GM12878 (cell line): ENCODE data around the gene EPM2AIP1. TPM values are rescaled to one million over a fixed set of nuclear protein-coding genes. Genes with fewer than 3 reads are reported as not detected.

Experiments used
- ATAC-seq: fragments of 200-7000 bp; cut with Tn5 transposase; 3 replicates; pipeline ENCODE4 v1.9.1; 2020; ENCODE audit warnings: mild to moderate bottlenecking, moderate library complexity
- BruUV-seq: library from RNA; stranded (reverse); fragments of 400-500 nt; replicated peaks from 2 replicates; lab custom pipeline; 2021; lab: Mats Ljungman, UMichigan
- CTCF ChIA-PET: fragments of 300-600 bp; sonication (Branson Sonifier 250); formaldehyde crosslinking; extraction: SDS; loops from one replicate; lab custom pipeline; 2021; ENCODE audit warnings: inconsistent platforms; lab: Yijun Ruan, JAX
- POLR2A ChIA-PET: fragments of 350-600 bp; formaldehyde crosslinking; extraction: SDS; loops from one replicate; lab custom pipeline; 2021; ENCODE audit warnings: inconsistent platforms; lab: Charles Lee
- RAD21 ChIA-PET: fragments of 300-600 bp; sonication (Branson Sonifier 250); formaldehyde crosslinking; loops from one replicate; lab custom pipeline; 2023; ENCODE audit warnings: antibody characterized with exemption; ENCODE audit not compliant: unreplicated experiment; lab: Charles Lee
- SMC1A ChIA-PET: fragments of 300-600 bp; sonication (Branson Sonifier 250); formaldehyde crosslinking; loops from one replicate; lab custom pipeline; 2023; ENCODE audit not compliant: unreplicated experiment, uncharacterized antibody; lab: Charles Lee
- DNase-seq: peaks from one replicate; pipeline ENCODE4 v3.0.0-alpha.2; 2011; ENCODE audit warnings: low read depth, low spot score
- FAIRE-seq: peaks from 3 replicates; lab custom pipeline; 2011; peaks lifted over from hg19 to GRCh38; lab: Jason Lieb, UNC
- H2AFZ ChIP-seq: 2 replicates; pipeline ENCODE4 v1.6.0; 2011; ENCODE audit warnings: low read depth, low read length, control low read depth; ENCODE audit not compliant: control insufficient read depth
- H3K27ac ChIP-seq: 2 replicates; pipeline ENCODE4 v1.5.1; 2011; ENCODE audit warnings: control low read depth; ENCODE audit not compliant: control insufficient read depth, insufficient read depth
- H3K27me3 ChIP-seq, 2 experiments: replicated peaks in 1 of 2; 2 replicates each; pipeline versions ENCODE4 v1.6.0 to v1.6.1; 2011; ENCODE audit warnings: low read length in 1 of 2; ENCODE audit not compliant: control insufficient read depth in 2 of 2, insufficient read depth in 2 of 2
- H3K36me3 ChIP-seq, 2 experiments: 2 replicates each; pipeline ENCODE4 v1.5.1; 2011; ENCODE audit warnings: low read length in 1 of 2; ENCODE audit not compliant: control insufficient read depth in 2 of 2, insufficient read depth in 2 of 2
- H3K4me1 ChIP-seq: 2 replicates; pipeline ENCODE4 v1.6.1; 2011; ENCODE audit warnings: mild to moderate bottlenecking, low read length, moderate library complexity, mixed read lengths; ENCODE audit not compliant: control insufficient read depth, insufficient read depth
- H3K4me2 ChIP-seq: 2 replicates; pipeline ENCODE4 v1.6.0; 2011; ENCODE audit warnings: control low read depth; ENCODE audit not compliant: control insufficient read depth, insufficient read depth
- H3K4me3 ChIP-seq: fragments of 200-600 bp; sonication (generic); 2 replicates; pipeline ENCODE4 v1.5.1; 2016
- H3K79me2 ChIP-seq: 2 replicates; pipeline ENCODE4 v1.6.0; 2011; ENCODE audit warnings: low read length; ENCODE audit not compliant: control insufficient read depth, insufficient read depth
- H3K9ac ChIP-seq: 2 replicates; pipeline ENCODE4 v1.8.0; 2011; ENCODE audit warnings: low read length, control low read depth, mixed read lengths; ENCODE audit not compliant: control insufficient read depth, insufficient read depth
- H3K9me3 ChIP-seq: replicated peaks from 3 replicates; pipeline ENCODE4 v1.5.1; 2011; ENCODE audit warnings: mild to moderate bottlenecking, low read length; ENCODE audit not compliant: control insufficient read depth, insufficient read depth
- H4K20me1 ChIP-seq: 2 replicates; pipeline ENCODE4 v1.6.0; 2011; ENCODE audit not compliant: control insufficient read depth, insufficient read depth
- BHLHE40 ChIP-seq, 2 experiments: fragments of 450-650 bp in 1 of 2; IDR thresholded peaks; 2 replicates each; pipeline ENCODE4 v1.6.1; 2011 to 2017; ENCODE audit warnings: low read depth in 2 of 2, borderline replicate concordance in 1 of 2, improper control_type of control experiment in 1 of 2, low read length in 1 of 2, mild to moderate bottlenecking in 1 of 2
- CBX3 ChIP-seq: fragments of 200-600 bp; sonication (generic); IDR thresholded peaks from 2 replicates; pipeline ENCODE4 v1.6.1; 2016; ENCODE audit warnings: low read depth, borderline replicate concordance
- CHD4 ChIP-seq: fragments of 200-600 bp; sonication (generic); IDR thresholded peaks from 2 replicates; pipeline ENCODE4 v1.6.1; 2016; ENCODE audit warnings: mild to moderate bottlenecking
- HCFC1 ChIP-seq: fragments of 150-350 bp; IDR thresholded peaks from 2 replicates; pipeline ENCODE4 v1.6.1; 2014; ENCODE audit warnings: low read length
- IKZF1 ChIP-seq: fragments of 450-650 bp; conservative IDR thresholded peaks from 2 replicates; pipeline ENCODE4 v1.6.1; 2017; ENCODE audit warnings: antibody characterized with exemption, mild to moderate bottlenecking
- KAT2A ChIP-seq: conservative IDR thresholded peaks from 2 replicates; pipeline ENCODE4 v1.6.1; 2011; ENCODE audit warnings: low read depth, low read length; ENCODE audit not compliant: control insufficient read depth
- NFYB ChIP-seq: IDR thresholded peaks from 2 replicates; pipeline ENCODE4 v1.6.1; 2011; ENCODE audit warnings: low read depth, mild to moderate bottlenecking, low read length, improper control_type of control experiment, moderate library complexity; ENCODE audit not compliant: insufficient read depth
- NRF1 ChIP-seq: conservative IDR thresholded peaks from 2 replicates; pipeline ENCODE4 v1.6.1; 2011; ENCODE audit warnings: mild to moderate bottlenecking, low read depth, low read length, improper control_type of control experiment
- SIN3A ChIP-seq: IDR thresholded peaks from 2 replicates; pipeline ENCODE4 v1.6.1; 2012; ENCODE audit warnings: low read depth, low read length, improper control_type of control experiment
- SMARCA5 ChIP-seq: fragments of 450-650 bp; IDR thresholded peaks from 2 replicates; pipeline ENCODE4 v1.6.1; 2017; ENCODE audit warnings: mild to moderate bottlenecking
- STAT3 ChIP-seq: IDR thresholded peaks from 2 replicates; pipeline ENCODE4 v1.6.1; 2011; ENCODE audit warnings: low read depth, low read length, improper control_type of control experiment
- TCF7 ChIP-seq: IDR thresholded peaks from 2 replicates; pipeline ENCODE4 v1.6.1; 2014; ENCODE audit warnings: antibody characterized with exemption, borderline replicate concordance
- ZNF274 ChIP-seq: IDR thresholded peaks from one replicate; pipeline ENCODE4 v1.8.0; 2011; ENCODE audit not compliant: insufficient read length, insufficient read depth
- ZNF622 ChIP-seq: fragments of 450-650 bp; IDR thresholded peaks from 2 replicates; pipeline ENCODE4 v1.6.1; 2017; ENCODE audit warnings: mild to moderate bottlenecking, inconsistent platforms
- WGBS: methylation state at CpG from one replicate; pipeline ENCODE4 v1.1.6; 2016; ENCODE audit warnings: low lambda C conversion rate; ENCODE audit not compliant: insufficient replicate concordance, insufficient coverage; ENCODE audit errors: missing lambda C conversion rate; 5-methylcytosine and 5-hydroxymethylcytosine counted together
- in situ Hi-C: fragments of 300-500 bp; cut with MboI; formaldehyde crosslinking; loops from 9 replicates; pipeline ENCODE4 v1.14.3; 2018; ENCODE audit warnings: mixed read lengths
- intact Hi-C: fragments of 100-400 bp; cut with micrococcal nuclease; formaldehyde crosslinking; loops from one replicate; pipeline ENCODE4 v1.14.2; 2022; ENCODE audit not compliant: unreplicated experiment
- polyA plus RNA-seq, 11 experiments: library from polyadenylated mRNA; depleted of rRNA in 4 of 11; unstranded in 6 of 11; stranded (reverse) in 5 of 11; fragments of >200 nt; fragmentation: Nextera tagmentation in 4 of 11; fragmentation: Illumina TruSeq in 1 of 11; extraction: Ambion mirVana in 4 of 11; extraction: Trizol in 1 of 11; gene quantifications; 1 replicate in 1 of 11; 2 replicates in 10 of 11; pipeline versions ENCODE4 v1.2.1 to v1.2.3, GENCODE V29; 2011 to 2016; ENCODE audit warnings: inconsistent platforms in 2 of 11, missing spikeins in 2 of 11, low read depth in 1 of 11
- total RNA-seq, 4 experiments: library from RNA; depleted of rRNA in 3 of 4; stranded (reverse); fragments of >200 nt in 3 of 4; fragmentation: Illumina TruSeq in 1 of 4; extraction: Trizol in 1 of 4; gene quantifications; 2 replicates each; pipeline versions ENCODE4 v1.2.1 to v1.2.3, GENCODE V29; 2013 to 2021
- TF ChIP-seq, protein P1 (sequence below): IDR thresholded peaks from 2 replicates; pipeline ENCODE4 v1.6.1; 2011; ENCODE audit warnings: mild to moderate bottlenecking, low read depth, low read length, moderate library complexity; ENCODE audit not compliant: insufficient replicate concordance
- TF ChIP-seq, protein P2 (sequence below): IDR thresholded peaks from 2 replicates; pipeline ENCODE4 v1.6.1; 2012; ENCODE audit warnings: low read depth, low read length, improper control_type of control experiment
- TF ChIP-seq, protein P3 (sequence below): fragments of 450-650 bp; IDR thresholded peaks from 2 replicates; pipeline ENCODE4 v1.6.1; 2017; ENCODE audit warnings: borderline replicate concordance
- TF ChIP-seq, protein P4 (sequence below): fragments of 450-650 bp; IDR thresholded peaks from 2 replicates; pipeline ENCODE4 v1.6.1; 2017; ENCODE audit warnings: mild to moderate bottlenecking, moderate library complexity

The EPM2AIP1 gene
- total and polyA plus RNA-seq, 10 of the 15 experiments (the other 5 are each of a cell fraction or from before 2014, with no cell fraction given): 5.5 to 31.9 (median 21.8) TPM

DNA sequence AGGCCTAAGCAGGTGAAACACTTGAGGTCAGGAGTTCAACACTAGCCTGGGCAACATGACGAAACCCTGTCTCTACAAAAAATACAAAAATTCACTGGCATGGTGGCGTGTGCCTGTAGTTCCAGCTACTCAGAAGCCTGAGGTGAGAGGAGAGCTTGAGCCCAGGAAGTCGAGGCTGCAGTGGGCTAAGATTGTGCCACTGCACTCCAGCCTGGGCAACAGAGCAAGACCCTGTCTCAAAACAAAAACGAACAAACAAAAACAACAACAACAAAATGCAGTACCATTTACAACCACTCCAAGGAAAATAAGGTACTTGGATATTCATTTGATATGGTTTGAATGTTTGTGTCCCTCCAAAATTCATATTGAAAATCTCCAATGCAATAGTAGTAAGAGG, 32.4 kb downstream of the EPM2AIP1 start:
- DNase-seq: no peak
- H3K9me3 ChIP-seq: no peaks in the 10 kb centered on the region
- H3K9ac ChIP-seq: no peak overlapping the region
- H3K4me2 ChIP-seq: no peak overlapping the region
- intact Hi-C loops: no loop called here
- no peak for ATAC-seq
- SMC1A ChIA-PET: interaction anchor here (0.9 to 4.5 kb wide), 7 partner anchors 9 to 147 kb away, joined by 3 to 70 read pairs (median 18); no protein-coding TSS in a partner anchor
- no peak overlapping the region for H2AFZ ChIP-seq
- H3K36me3 ChIP-seq: no peaks in the 10 kb centered on the region
- 63% methylated on average over 4 of the region's 4 CpGs for WGBS
- no peaks in the 10 kb centered on the region for H3K79me2 ChIP-seq
- no peak overlapping the region for H3K4me3 ChIP-seq
- FAIRE-seq: no peak
- BruUV-seq: no TSS peak
- POLR2A ChIA-PET: interaction anchor here (0.7 kb wide), 1 partner anchor 1026 kb away, joined by 5 read pairs; no protein-coding TSS in a partner anchor
- no peaks in the 10 kb centered on the region for H4K20me1 ChIP-seq
- no peak overlapping the region for H3K27ac ChIP-seq
- no peaks in the 10 kb centered on the region for H3K4me1 ChIP-seq
- in situ Hi-C loops: no loop called here
- CTCF ChIA-PET: interaction anchor here (0.9 to 4.9 kb wide), 12 partner anchors 9 to 229 kb away, joined by 4 to 116 read pairs (median 26); partner anchors contain the start of gene TRANK1
- H3K27me3 ChIP-seq: no peaks in the 10 kb centered on the region
- RAD21 ChIA-PET: interaction anchor here (0.9 to 4.9 kb wide), 7 partner anchors 9 to 190 kb away, joined by 3 to 83 read pairs (median 13); no protein-coding TSS in a partner anchor
- TF ChIP-seq, protein P1, sequence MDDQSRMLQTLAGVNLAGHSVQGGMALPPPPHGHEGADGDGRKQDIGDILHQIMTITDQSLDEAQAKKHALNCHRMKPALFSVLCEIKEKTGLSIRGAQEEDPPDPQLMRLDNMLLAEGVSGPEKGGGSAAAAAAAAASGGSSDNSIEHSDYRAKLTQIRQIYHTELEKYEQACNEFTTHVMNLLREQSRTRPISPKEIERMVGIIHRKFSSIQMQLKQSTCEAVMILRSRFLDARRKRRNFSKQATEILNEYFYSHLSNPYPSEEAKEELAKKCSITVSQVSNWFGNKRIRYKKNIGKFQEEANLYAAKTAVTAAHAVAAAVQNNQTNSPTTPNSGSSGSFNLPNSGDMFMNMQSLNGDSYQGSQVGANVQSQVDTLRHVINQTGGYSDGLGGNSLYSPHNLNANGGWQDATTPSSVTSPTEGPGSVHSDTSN: no peak
- TF ChIP-seq ZNF622 (no peak), KAT2A (no peak), SMARCA5 (no peak), BHLHE40 (IDR thresholded peaks at IDR 0.05; ENCODE audit: borderline replicate concordance in 1 of 2, low read depth in 2 of 2, low read length in 1 of 2) (no peak), ZNF274 (no peak), CHD4 (no peak), STAT3 (no peak), NRF1 (no peak), CBX3 (no peak), SIN3A (no peak), HCFC1 (no peak), TCF7 (no peak), IKZF1 (no peak), NFYB (no peak)
- TF ChIP-seq, protein P2, sequence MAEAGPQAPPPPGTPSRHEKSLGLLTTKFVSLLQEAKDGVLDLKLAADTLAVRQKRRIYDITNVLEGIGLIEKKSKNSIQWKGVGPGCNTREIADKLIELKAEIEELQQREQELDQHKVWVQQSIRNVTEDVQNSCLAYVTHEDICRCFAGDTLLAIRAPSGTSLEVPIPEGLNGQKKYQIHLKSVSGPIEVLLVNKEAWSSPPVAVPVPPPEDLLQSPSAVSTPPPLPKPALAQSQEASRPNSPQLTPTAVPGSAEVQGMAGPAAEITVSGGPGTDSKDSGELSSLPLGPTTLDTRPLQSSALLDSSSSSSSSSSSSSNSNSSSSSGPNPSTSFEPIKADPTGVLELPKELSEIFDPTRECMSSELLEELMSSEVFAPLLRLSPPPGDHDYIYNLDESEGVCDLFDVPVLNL: no peak
- TF ChIP-seq, protein P3, sequence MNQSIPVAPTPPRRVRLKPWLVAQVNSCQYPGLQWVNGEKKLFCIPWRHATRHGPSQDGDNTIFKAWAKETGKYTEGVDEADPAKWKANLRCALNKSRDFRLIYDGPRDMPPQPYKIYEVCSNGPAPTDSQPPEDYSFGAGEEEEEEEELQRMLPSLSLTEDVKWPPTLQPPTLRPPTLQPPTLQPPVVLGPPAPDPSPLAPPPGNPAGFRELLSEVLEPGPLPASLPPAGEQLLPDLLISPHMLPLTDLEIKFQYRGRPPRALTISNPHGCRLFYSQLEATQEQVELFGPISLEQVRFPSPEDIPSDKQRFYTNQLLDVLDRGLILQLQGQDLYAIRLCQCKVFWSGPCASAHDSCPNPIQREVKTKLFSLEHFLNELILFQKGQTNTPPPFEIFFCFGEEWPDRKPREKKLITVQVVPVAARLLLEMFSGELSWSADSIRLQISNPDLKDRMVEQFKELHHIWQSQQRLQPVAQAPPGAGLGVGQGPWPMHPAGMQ: no peak
- TF ChIP-seq, protein P4, sequence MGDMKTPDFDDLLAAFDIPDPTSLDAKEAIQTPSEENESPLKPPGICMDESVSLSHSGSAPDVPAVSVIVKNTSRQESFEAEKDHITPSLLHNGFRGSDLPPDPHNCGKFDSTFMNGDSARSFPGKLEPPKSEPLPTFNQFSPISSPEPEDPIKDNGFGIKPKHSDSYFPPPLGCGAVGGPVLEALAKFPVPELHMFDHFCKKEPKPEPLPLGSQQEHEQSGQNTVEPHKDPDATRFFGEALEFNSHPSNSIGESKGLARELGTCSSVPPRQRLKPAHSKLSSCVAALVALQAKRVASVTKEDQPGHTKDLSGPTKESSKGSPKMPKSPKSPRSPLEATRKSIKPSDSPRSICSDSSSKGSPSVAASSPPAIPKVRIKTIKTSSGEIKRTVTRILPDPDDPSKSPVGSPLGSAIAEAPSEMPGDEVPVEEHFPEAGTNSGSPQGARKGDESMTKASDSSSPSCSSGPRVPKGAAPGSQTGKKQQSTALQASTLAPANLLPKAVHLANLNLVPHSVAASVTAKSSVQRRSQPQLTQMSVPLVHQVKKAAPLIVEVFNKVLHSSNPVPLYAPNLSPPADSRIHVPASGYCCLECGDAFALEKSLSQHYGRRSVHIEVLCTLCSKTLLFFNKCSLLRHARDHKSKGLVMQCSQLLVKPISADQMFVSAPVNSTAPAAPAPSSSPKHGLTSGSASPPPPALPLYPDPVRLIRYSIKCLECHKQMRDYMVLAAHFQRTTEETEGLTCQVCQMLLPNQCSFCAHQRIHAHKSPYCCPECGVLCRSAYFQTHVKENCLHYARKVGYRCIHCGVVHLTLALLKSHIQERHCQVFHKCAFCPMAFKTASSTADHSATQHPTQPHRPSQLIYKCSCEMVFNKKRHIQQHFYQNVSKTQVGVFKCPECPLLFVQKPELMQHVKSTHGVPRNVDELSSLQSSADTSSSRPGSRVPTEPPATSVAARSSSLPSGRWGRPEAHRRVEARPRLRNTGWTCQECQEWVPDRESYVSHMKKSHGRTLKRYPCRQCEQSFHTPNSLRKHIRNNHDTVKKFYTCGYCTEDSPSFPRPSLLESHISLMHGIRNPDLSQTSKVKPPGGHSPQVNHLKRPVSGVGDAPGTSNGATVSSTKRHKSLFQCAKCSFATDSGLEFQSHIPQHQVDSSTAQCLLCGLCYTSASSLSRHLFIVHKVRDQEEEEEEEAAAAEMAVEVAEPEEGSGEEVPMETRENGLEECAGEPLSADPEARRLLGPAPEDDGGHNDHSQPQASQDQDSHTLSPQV: no peak
